MM.1S (cell line): ENCODE data around the gene GTF2IRD1.
"Not testable (repeated sequence)": the region's sequence is repeated elsewhere in the genome, so short reads cannot be mapped to it uniquely, and the experiment has no call there.

Experiments
- EZH2 ChIP-seq: fragments of 300-600 bp; sonication (generic); optimal IDR thresholded peaks from 2 replicates; pipeline ENCODE3; 2017; ENCODE audit warnings: low read depth, mild to moderate bottlenecking, antibody characterized with exemption, low read length, mixed read lengths
- EZH2phosphoT487 ChIP-seq: fragments of 300-600 bp; sonication (generic); IDR thresholded peaks from 2 replicates; pipeline ENCODE4 v1.6.1; 2018; ENCODE audit warnings: antibody characterized with exemption, low read length
- TF ChIP-seq, protein P1 (sequence below): fragments of 300-600 bp; sonication (generic); IDR thresholded peaks from 2 replicates; pipeline ENCODE4 v1.5.1; 2016; ENCODE audit warnings: antibody characterized with exemption, low read length, mixed read lengths

DNA sequence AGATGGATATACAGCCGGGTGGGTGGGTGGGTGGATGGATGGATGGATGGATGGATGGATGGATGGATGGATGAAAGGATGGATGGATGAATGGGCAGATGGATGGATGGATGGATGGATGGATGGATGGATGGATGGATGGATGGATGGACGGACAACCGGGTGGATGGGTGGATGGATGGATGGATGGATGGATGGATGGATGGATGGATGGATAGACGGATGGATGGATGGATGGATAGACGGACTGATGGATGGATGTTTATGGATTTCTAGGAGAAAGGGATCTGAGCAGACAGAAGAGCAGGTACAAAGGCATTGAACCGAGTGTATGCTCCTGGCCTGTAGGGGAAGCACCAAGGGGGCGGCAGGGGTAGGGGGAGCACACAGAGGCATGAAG, 75.1 kb downstream of the GTF2IRD1 start:
- TF ChIP-seq EZH2, EZH2phosphoT487: not testable (repeated sequence)
- TF ChIP-seq, protein P1, sequence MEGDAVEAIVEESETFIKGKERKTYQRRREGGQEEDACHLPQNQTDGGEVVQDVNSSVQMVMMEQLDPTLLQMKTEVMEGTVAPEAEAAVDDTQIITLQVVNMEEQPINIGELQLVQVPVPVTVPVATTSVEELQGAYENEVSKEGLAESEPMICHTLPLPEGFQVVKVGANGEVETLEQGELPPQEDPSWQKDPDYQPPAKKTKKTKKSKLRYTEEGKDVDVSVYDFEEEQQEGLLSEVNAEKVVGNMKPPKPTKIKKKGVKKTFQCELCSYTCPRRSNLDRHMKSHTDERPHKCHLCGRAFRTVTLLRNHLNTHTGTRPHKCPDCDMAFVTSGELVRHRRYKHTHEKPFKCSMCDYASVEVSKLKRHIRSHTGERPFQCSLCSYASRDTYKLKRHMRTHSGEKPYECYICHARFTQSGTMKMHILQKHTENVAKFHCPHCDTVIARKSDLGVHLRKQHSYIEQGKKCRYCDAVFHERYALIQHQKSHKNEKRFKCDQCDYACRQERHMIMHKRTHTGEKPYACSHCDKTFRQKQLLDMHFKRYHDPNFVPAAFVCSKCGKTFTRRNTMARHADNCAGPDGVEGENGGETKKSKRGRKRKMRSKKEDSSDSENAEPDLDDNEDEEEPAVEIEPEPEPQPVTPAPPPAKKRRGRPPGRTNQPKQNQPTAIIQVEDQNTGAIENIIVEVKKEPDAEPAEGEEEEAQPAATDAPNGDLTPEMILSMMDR: not testable (repeated sequence)
